ENCODE results near the gene GSTO2. TPM values are rescaled to one million over a fixed set of nuclear protein-coding genes. Genes with fewer than 3 reads are reported as not detected.

GSTO2 gene
- total RNA-seq, 1 donor = 2.2 TPM

- no peaks in the 10 kb centered on the region for H3K79me2 ChIP-seq (ENCODE audit: insufficient read depth, low read length)
- no peaks in the 10 kb centered on the region for H3K4me1 ChIP-seq (ENCODE audit: insufficient read depth, low read length)
- no peak overlapping the region for H3K4me2 ChIP-seq (ENCODE audit: insufficient read depth, low read length)
- no peak overlapping the region for H2AFZ ChIP-seq (ENCODE audit: low read length)
- no peak for DNase-seq (ENCODE audit: insufficient read length, low spot score, missing footprints)
- no peaks in the 10 kb centered on the region for H4K20me1 ChIP-seq (ENCODE audit: insufficient read depth, low read length)
- H3K9me3 ChIP-seq (ENCODE audit: low read depth, low read length) = no peaks in the 10 kb centered on the region
- TF ChIP-seq CTCF (IDR thresholded peaks at IDR 0.05; ENCODE audit: extremely low read depth, low read depth, low read length) = no peak
- H3K4me3 ChIP-seq (ENCODE audit: insufficient read depth, low read length) = no peak overlapping the region
- H3K36me3 ChIP-seq (ENCODE audit: insufficient read depth, low read length) = no peaks in the 10 kb centered on the region
- no peak overlapping the region for H3K27ac ChIP-seq (ENCODE audit: low read depth, low read length)
- H3K27me3 ChIP-seq (ENCODE audit: insufficient read depth, low read length) = no peaks in the 10 kb centered on the region
Measured at GRCh38 chr10:104281694-104282093, 12.7 kb downstream of the GSTO2 start.

- Histone ChIP-seq H3K27ac (ENCODE audit: low read depth, low read length) (no peak overlapping the region), H2AFZ (ENCODE audit: low read length) (no peak overlapping the region), H3K36me3 (ENCODE audit: insufficient read depth, low read length) (no peaks in the 10 kb centered on the region), H3K4me2 (ENCODE audit: insufficient read depth, low read length) (no peak overlapping the region), H3K27me3 (ENCODE audit: insufficient read depth, low read length) (no peaks in the 10 kb centered on the region), H3K4me1 (ENCODE audit: insufficient read depth, low read length) (peaks cover 5% of the 10 kb centered on the region), H3K79me2 (ENCODE audit: insufficient read depth, low read length) (no peaks in the 10 kb centered on the region), H3K4me3 (ENCODE audit: insufficient read depth, low read length) (no peak overlapping the region), H4K20me1 (ENCODE audit: insufficient read depth, low read length) (no peaks in the 10 kb centered on the region), H3K9me3 (ENCODE audit: low read depth, low read length) (no peaks in the 10 kb centered on the region)
- no peak for TF ChIP-seq CTCF (IDR thresholded peaks at IDR 0.05; ENCODE audit: extremely low read depth, low read depth, low read length)
- no peak for DNase-seq (ENCODE audit: insufficient read length, low spot score, missing footprints)
Measured at GRCh38 chr10:104284846-104285245, 15.9 kb downstream of the GSTO2 start.

- H2AFZ ChIP-seq (ENCODE audit: low read length) = no peak overlapping the region
- no peaks in the 10 kb centered on the region for H3K36me3 ChIP-seq (ENCODE audit: insufficient read depth, low read length)
- no peak overlapping the region for H3K27ac ChIP-seq (ENCODE audit: low read depth, low read length)
- H3K4me3 ChIP-seq (ENCODE audit: insufficient read depth, low read length) = no peak overlapping the region
- no peaks in the 10 kb centered on the region for H3K9me3 ChIP-seq (ENCODE audit: low read depth, low read length)
- no peaks in the 10 kb centered on the region for H3K27me3 ChIP-seq (ENCODE audit: insufficient read depth, low read length)
- H4K20me1 ChIP-seq (ENCODE audit: insufficient read depth, low read length) = no peaks in the 10 kb centered on the region
- no peak for DNase-seq (ENCODE audit: insufficient read length, low spot score, missing footprints)
- no peak for TF ChIP-seq CTCF (IDR thresholded peaks at IDR 0.05; ENCODE audit: extremely low read depth, low read depth, low read length)
- peaks cover 13% of the 10 kb centered on the region for H3K4me1 ChIP-seq (ENCODE audit: insufficient read depth, low read length)
- H3K4me2 ChIP-seq (ENCODE audit: insufficient read depth, low read length) = no peak overlapping the region
- H3K79me2 ChIP-seq (ENCODE audit: insufficient read depth, low read length) = no peaks in the 10 kb centered on the region
Measured at GRCh38 chr10:104286939-104287338, 18.0 kb downstream of the GSTO2 start.

- no peak for TF ChIP-seq CTCF (IDR thresholded peaks at IDR 0.05; ENCODE audit: extremely low read depth, low read depth, low read length)
- Histone ChIP-seq H3K9me3 (ENCODE audit: low read depth, low read length) (no peaks in the 10 kb centered on the region), H3K4me3 (ENCODE audit: insufficient read depth, low read length) (no peak overlapping the region), H3K27me3 (ENCODE audit: insufficient read depth, low read length) (no peaks in the 10 kb centered on the region), H3K79me2 (ENCODE audit: insufficient read depth, low read length) (no peaks in the 10 kb centered on the region), H2AFZ (ENCODE audit: low read length) (peak overlapping the region; percentile 47), H3K4me2 (ENCODE audit: insufficient read depth, low read length) (no peak overlapping the region), H4K20me1 (ENCODE audit: insufficient read depth, low read length) (no peaks in the 10 kb centered on the region), H3K4me1 (ENCODE audit: insufficient read depth, low read length) (peaks cover 24% of the 10 kb centered on the region), H3K27ac (ENCODE audit: low read depth, low read length) (no peak overlapping the region), H3K36me3 (ENCODE audit: insufficient read depth, low read length) (no peaks in the 10 kb centered on the region)
- no peak for DNase-seq (ENCODE audit: insufficient read length, low spot score, missing footprints)
Measured at GRCh38 chr10:104288355-104288754, 19.4 kb downstream of the GSTO2 start.

All from osteoblast (primary cell).